ENCODE data around the gene ZNRF1. TPM values are rescaled to one million over a fixed set of nuclear protein-coding genes. Genes with fewer than 3 reads are reported as not detected.

Gene ZNRF1
- total RNA-seq, 6 experiments from 2014 or later = 10.2 to 18.8 (median 11.1) TPM

GRCh38 chr16:75097191-75097761 is 98.5 kb downstream of the ZNRF1 start:
- WGBS (ENCODE audit: insufficient coverage, low coverage, low lambda C conversion rate, missing lambda C conversion rate) = 93% methylated on average over 9 of the region's 10 CpGs
- no peak overlapping the region for H3K4me3 ChIP-seq
- no peak overlapping the region for H3K27ac ChIP-seq
- TF ChIP-seq POLR2A (IDR thresholded peaks at IDR 0.05) (no peak), CTCF (IDR thresholded peaks at IDR 0.05) (no peak)
- no peaks in the 10 kb centered on the region for H3K36me3 ChIP-seq
- intact Hi-C loops (cut with DNase I) = no loop called here
- DNase-seq = no peak
- H3K27me3 ChIP-seq = no peaks in the 10 kb centered on the region
- no peaks in the 10 kb centered on the region for H3K9me3 ChIP-seq
- no peak for ATAC-seq
- H3K4me1 ChIP-seq = peaks cover 0 to 12% (median 0%) of the 10 kb centered on the region in 4 donors

- intact Hi-C loops (cut with DNase I) = no loop called here
- ATAC-seq (peak in 1 of 4 donors; percentile 22), DNase-seq (no peak)
- Histone ChIP-seq H3K27ac (no peak overlapping the region), H3K9me3 (no peaks in the 10 kb centered on the region), H3K27me3 (no peaks in the 10 kb centered on the region), H3K36me3 (no peaks in the 10 kb centered on the region), H3K4me1 (peaks cover 0 to 3% (median 0%) of the 10 kb centered on the region in 4 donors), H3K4me3 (no peak overlapping the region)
- TF ChIP-seq CTCF (IDR thresholded peaks at IDR 0.05) = no peak
- no peak for TF ChIP-seq POLR2A (IDR thresholded peaks at IDR 0.05)
- WGBS (ENCODE audit: insufficient coverage, low coverage, low lambda C conversion rate, missing lambda C conversion rate) = 80% methylated on average over 7 of the region's 15 CpGs
Measured at GRCh38 chr16:75097941-75098901, 99.4 kb downstream of the ZNRF1 start.

GRCh38 chr16:75099075-75099667 is 100.3 kb downstream of the ZNRF1 start:
- no peak for ATAC-seq
- Histone ChIP-seq H3K4me3 (no peak overlapping the region), H3K27ac (no peak overlapping the region), H3K36me3 (no peaks in the 10 kb centered on the region), H3K4me1 (no peaks in the 10 kb centered on the region), H3K27me3 (no peaks in the 10 kb centered on the region), H3K9me3 (no peaks in the 10 kb centered on the region)
- no CpG with 5 or more reads among the region's 8 CpGs for WGBS (ENCODE audit: insufficient coverage, low coverage, low lambda C conversion rate, missing lambda C conversion rate)
- intact Hi-C loops (cut with DNase I) = no loop called here
- no peak for DNase-seq
- no peak for TF ChIP-seq POLR2A (IDR thresholded peaks at IDR 0.05)
- TF ChIP-seq CTCF (IDR thresholded peaks at IDR 0.05) = no peak

GRCh38 chr16:75099738-75100602 is 101.1 kb downstream of the ZNRF1 start:
- WGBS (ENCODE audit: insufficient coverage, low coverage, low lambda C conversion rate, missing lambda C conversion rate) = 74% methylated on average over 10 of the region's 16 CpGs
- Histone ChIP-seq H3K36me3 (no peaks in the 10 kb centered on the region), H3K27ac (no peak overlapping the region), H3K4me3 (no peak overlapping the region), H3K4me1 (no peaks in the 10 kb centered on the region), H3K9me3 (no peaks in the 10 kb centered on the region), H3K27me3 (no peaks in the 10 kb centered on the region)
- intact Hi-C loops (cut with DNase I) = no loop called here
- ATAC-seq (peak; percentile 59 to 78 (median 75)), DNase-seq (peak in 1 of 3 donors; percentile 34)
- TF ChIP-seq POLR2A (IDR thresholded peaks at IDR 0.05) = no peak

Measured in right lobe of liver (tissue), 6 donors.